Hepatocyte (in vitro differentiated cells): ENCODE data around the gene RBBP8NL. TPM values are rescaled to one million over a fixed set of nuclear protein-coding genes. Genes with fewer than 3 reads are reported as not detected.
"Not testable (repeated sequence)": the region's sequence is repeated elsewhere in the genome, so short reads cannot be mapped to it uniquely, and the experiment has no call there.

Experiments
- DNase-seq: peaks from one replicate; pipeline ENCODE4 v3.0.0-alpha.2; 2016; ENCODE audit warnings: low spot score
- H2AFZ ChIP-seq: fragments of 200-600 bp; sonication (generic); 2 replicates; pipeline ENCODE4 v1.6.0; 2016; ENCODE audit warnings: antibody characterized with exemption, mild to moderate bottlenecking
- H3K27ac ChIP-seq: fragments of 200-600 bp; sonication (generic); 2 replicates; pipeline ENCODE4 v1.5.1; 2016; ENCODE audit warnings: mild to moderate bottlenecking
- H3K27me3 ChIP-seq: fragments of 200-600 bp; sonication (generic); 2 replicates; pipeline ENCODE4 v1.6.1; 2016
- H3K36me3 ChIP-seq: fragments of 200-600 bp; sonication (generic); replicated peaks from 2 replicates; pipeline ENCODE4 v1.5.1; 2016; ENCODE audit warnings: low read depth; ENCODE audit not compliant: insufficient read depth
- H3K4me1 ChIP-seq: fragments of 200-600 bp; sonication (generic); 2 replicates; pipeline ENCODE4 v1.5.1; 2016; ENCODE audit warnings: mild to moderate bottlenecking, moderate library complexity; ENCODE audit not compliant: insufficient read depth
- H3K4me2 ChIP-seq: fragments of 200-600 bp; sonication (generic); 2 replicates; pipeline ENCODE4 v1.6.0; 2016
- H3K4me3 ChIP-seq: fragments of 200-600 bp; sonication (generic); 2 replicates; pipeline ENCODE4 v1.5.1; 2016; ENCODE audit warnings: mild to moderate bottlenecking
- H3K79me2 ChIP-seq: fragments of 200-600 bp; sonication (generic); 2 replicates; pipeline ENCODE4 v1.6.0; 2017; ENCODE audit warnings: mild to moderate bottlenecking
- H3K9me2 ChIP-seq: fragments of 200-600 bp; sonication (generic); replicated peaks from 2 replicates; pipeline ENCODE4 v1.6.0; 2017; ENCODE audit warnings: mild to moderate bottlenecking; ENCODE audit not compliant: insufficient read depth
- H3K9me3 ChIP-seq: fragments of 200-600 bp; sonication (generic); 2 replicates; pipeline ENCODE4 v1.5.1; 2016; ENCODE audit warnings: low read depth, mild to moderate bottlenecking
- H4K20me1 ChIP-seq: fragments of 200-600 bp; sonication (generic); 2 replicates; pipeline ENCODE4 v1.6.0; 2016; ENCODE audit warnings: mild to moderate bottlenecking; ENCODE audit not compliant: insufficient read depth, poor library complexity, severe bottlenecking
- EZH2 ChIP-seq: fragments of 200-600 bp; sonication (generic); IDR thresholded peaks from 2 replicates; pipeline ENCODE4 v1.6.1; 2016; ENCODE audit warnings: antibody characterized with exemption, mild to moderate bottlenecking, borderline replicate concordance
- EZH2phosphoT487 ChIP-seq: fragments of 200-600 bp; sonication (generic); IDR thresholded peaks from one replicate; pipeline ENCODE4 v1.6.1; 2018; ENCODE audit warnings: antibody characterized with exemption, mild to moderate bottlenecking, low read depth, moderate library complexity; ENCODE audit not compliant: unreplicated experiment, severe bottlenecking
- WGBS: methylation state at CpG from one replicate; pipeline ENCODE4 v1.1.6; 2016; ENCODE audit warnings: low lambda C conversion rate; ENCODE audit errors: missing lambda C conversion rate; 5-methylcytosine and 5-hydroxymethylcytosine counted together
- polyA plus RNA-seq: library from polyadenylated mRNA; unstranded; fragments of >200 nt; fragmentation: Nextera tagmentation; extraction: Ambion mirVana; gene quantifications from 2 replicates; pipeline ENCODE4 v1.2.1, GENCODE V29; 2016
- total RNA-seq: library from RNA; depleted of rRNA; stranded (reverse); fragments of >200 nt; gene quantifications from 2 replicates; pipeline ENCODE4 v1.2.3, GENCODE V29; 2014
- TF ChIP-seq, protein P1 (sequence below): fragments of 200-600 bp; sonication (generic); IDR thresholded peaks from 2 replicates; pipeline ENCODE4 v1.5.1; 2016; ENCODE audit warnings: antibody characterized with exemption, mild to moderate bottlenecking; ENCODE audit not compliant: poor library complexity

Gene RBBP8NL
- total and polyA plus RNA-seq, 2 experiments from 2014 or later, result 5.7 to 6.4 TPM

DNA sequence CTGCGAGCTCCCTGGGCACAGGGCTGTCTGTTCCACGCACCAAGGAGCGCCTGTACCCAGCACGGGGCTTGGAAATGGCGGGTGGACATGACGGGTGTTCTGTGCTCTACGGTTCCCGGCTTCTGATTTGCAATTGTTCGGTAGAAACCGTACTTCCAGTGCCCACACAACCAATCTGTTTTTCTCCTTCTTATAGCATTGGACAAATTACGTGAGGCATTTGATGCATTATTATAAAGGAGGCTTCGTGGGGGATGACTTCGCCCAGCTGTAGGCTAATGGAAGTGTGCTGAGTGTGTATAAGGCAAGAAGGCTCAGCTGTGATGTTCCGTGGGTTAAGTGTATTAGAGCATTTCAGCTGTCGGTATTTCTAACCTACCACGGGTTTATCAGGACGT lies 50.3 kb downstream of the RBBP8NL start:
- Histone ChIP-seq H3K9me2 (no peaks in the 10 kb centered on the region), H2AFZ (no peak overlapping the region), H3K79me2 (no peaks in the 10 kb centered on the region), H3K9me3 (no peaks in the 10 kb centered on the region), H4K20me1 (no peaks in the 10 kb centered on the region), H3K27ac (peak overlapping the region; percentile 88), H3K27me3 (no peaks in the 10 kb centered on the region), H3K4me1 (peaks cover 51% of the 10 kb centered on the region), H3K4me2 (no peak overlapping the region), H3K36me3 (no peaks in the 10 kb centered on the region), H3K4me3 (no peak overlapping the region)
- TF ChIP-seq, protein P1, sequence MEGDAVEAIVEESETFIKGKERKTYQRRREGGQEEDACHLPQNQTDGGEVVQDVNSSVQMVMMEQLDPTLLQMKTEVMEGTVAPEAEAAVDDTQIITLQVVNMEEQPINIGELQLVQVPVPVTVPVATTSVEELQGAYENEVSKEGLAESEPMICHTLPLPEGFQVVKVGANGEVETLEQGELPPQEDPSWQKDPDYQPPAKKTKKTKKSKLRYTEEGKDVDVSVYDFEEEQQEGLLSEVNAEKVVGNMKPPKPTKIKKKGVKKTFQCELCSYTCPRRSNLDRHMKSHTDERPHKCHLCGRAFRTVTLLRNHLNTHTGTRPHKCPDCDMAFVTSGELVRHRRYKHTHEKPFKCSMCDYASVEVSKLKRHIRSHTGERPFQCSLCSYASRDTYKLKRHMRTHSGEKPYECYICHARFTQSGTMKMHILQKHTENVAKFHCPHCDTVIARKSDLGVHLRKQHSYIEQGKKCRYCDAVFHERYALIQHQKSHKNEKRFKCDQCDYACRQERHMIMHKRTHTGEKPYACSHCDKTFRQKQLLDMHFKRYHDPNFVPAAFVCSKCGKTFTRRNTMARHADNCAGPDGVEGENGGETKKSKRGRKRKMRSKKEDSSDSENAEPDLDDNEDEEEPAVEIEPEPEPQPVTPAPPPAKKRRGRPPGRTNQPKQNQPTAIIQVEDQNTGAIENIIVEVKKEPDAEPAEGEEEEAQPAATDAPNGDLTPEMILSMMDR, result no peak
- no peak for TF ChIP-seq EZH2phosphoT487
- no peak for TF ChIP-seq EZH2
- no peak for DNase-seq
- 88% methylated on average over 17 of the region's 17 CpGs for WGBS

DNA sequence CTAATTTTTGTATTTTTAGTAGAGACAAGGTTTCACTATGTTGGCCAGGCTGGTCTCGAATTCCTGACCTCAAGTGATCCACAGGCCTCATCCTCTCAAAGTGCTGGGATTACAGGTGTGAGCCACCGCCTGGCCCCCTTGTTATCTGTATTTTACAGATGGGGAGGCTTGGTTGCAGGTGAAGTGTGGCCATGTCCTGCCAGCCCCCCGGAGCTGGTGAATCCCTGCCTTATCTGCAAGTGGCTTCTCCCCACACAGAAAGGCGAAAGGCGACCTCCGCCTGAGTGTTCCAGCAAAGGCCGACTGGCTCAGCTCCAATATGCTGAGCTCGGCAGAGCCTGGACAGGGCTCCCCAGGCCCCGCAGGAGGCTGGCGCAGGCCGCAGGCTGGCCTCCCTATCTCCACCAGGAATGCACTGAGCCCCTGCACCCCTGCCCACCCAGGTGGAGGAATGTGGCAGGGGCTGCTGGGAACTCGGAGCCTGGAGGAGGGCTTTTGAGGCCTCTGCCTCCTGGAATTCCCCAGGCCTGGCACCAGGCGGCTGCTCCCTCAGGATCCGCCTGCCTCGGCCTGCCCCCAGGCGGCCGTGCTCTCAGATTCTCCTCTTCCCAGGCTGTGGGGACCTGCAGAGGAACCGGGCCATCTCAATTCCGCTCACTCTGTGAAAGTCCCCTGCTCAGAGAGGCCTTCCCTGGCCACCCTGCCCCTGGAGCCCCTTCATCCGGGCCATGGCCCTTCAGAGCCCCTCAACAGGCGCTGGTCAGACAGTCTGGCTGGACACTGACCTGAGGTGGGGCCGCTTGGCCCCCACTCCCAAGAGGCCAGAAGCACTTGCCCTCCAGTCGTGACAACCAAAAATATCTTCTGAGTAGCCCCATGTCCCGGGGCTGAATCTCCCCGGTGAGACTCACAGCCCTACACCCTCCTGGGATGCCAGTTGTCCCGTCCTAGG lies 51.0 kb downstream of the RBBP8NL start:
- H3K9me3 ChIP-seq, result no peaks in the 10 kb centered on the region
- no peaks in the 10 kb centered on the region for H3K27me3 ChIP-seq
- H3K9me2 ChIP-seq, result no peaks in the 10 kb centered on the region
- H2AFZ ChIP-seq, result no peak overlapping the region
- peaks cover 51% of the 10 kb centered on the region for H3K4me1 ChIP-seq
- H3K4me2 ChIP-seq, result peak overlapping the region; percentile 36
- H3K36me3 ChIP-seq, result no peaks in the 10 kb centered on the region
- no peak overlapping the region for H3K4me3 ChIP-seq
- DNase-seq, result peak; percentile 91
- TF ChIP-seq EZH2phosphoT487, result no peak
- TF ChIP-seq EZH2, result no peak
- TF ChIP-seq, protein P1, result peak; percentile 60
- no peaks in the 10 kb centered on the region for H3K79me2 ChIP-seq
- peak overlapping the region; percentile 88 for H3K27ac ChIP-seq
- WGBS, result 46% methylated on average over 25 of the region's 26 CpGs
- no peaks in the 10 kb centered on the region for H4K20me1 ChIP-seq

DNA sequence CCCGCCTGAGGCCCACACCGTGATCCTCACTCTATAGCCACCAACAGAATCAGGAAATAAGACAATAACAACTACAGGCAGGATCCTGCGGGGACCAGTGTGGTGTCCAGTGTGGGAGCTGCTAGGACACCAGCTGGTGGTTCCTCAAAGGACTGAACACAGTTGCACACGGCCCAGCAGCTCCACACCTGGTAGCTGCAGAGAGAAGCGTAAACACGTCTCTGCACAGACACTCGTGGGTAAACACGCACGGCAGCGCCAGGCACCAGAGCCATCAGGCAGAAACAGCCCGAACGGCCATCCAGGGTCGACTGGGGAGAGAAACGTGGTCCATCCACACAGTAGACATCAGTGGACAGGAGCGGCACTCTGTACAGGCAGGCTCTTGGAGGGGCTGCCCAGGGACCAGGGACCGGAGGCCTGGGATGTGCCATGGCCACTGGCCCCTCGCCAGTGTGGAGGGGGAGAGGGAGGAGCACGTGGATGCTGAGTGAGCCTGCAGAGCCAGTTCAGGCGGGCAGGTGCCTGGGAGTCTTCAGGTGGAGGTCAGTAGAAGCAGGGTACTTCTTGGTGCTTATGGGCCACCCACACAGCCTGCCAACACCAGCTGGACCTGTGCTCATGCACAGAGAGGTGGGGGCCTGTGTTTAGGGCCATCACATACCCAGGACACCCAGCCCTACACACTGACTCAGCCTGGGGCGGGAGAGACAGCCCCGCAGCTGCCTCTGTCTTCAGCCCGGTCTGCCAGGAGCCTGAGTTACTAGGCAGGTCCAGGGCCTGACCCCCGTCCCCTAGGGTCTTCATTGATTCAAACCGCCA lies 52.8 kb downstream of the RBBP8NL start:
- TF ChIP-seq, protein P1, result no peak
- TF ChIP-seq EZH2phosphoT487, result no peak
- no peak for TF ChIP-seq EZH2
- H3K27ac ChIP-seq, result peak overlapping the region; percentile 88
- H3K4me1 ChIP-seq, result peaks cover 58% of the 10 kb centered on the region
- H3K79me2 ChIP-seq, result no peaks in the 10 kb centered on the region
- 73% methylated on average over 24 of the region's 24 CpGs for WGBS
- peak; percentile 35 for DNase-seq
- H4K20me1 ChIP-seq, result no peaks in the 10 kb centered on the region
- H3K36me3 ChIP-seq, result no peaks in the 10 kb centered on the region
- no peak overlapping the region for H3K4me3 ChIP-seq
- H3K4me2 ChIP-seq, result peak overlapping the region; percentile 33
- H3K9me3 ChIP-seq, result no peaks in the 10 kb centered on the region
- no peak overlapping the region for H2AFZ ChIP-seq
- H3K9me2 ChIP-seq, result no peaks in the 10 kb centered on the region
- H3K27me3 ChIP-seq, result no peaks in the 10 kb centered on the region

DNA sequence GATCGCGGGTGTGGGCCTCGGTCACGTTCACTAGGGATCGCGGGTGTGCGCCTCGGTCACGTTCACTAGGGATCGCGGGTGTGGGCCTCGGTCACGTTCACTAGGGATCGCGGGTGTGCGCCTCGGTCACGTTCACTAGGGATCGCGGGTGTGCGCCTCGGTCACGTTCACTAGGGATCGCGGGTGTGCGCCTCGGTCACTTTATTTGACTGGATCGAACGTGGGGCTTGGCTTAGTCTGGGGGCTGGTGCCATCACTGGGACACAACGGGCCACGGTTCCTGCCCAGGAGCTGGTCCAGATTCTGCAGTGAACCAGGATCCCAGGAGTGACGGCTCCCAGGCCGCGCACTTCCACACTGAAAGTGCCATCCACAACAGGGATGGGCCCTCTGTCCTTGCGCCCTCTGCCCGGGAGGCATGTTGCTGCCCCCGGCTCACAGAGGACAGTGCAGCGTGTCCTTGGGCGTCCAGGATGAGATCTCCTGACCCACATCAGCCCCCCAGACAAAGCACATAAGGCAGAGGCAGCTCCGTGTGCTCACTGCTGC lies 53.6 kb downstream of the RBBP8NL start:
- H3K27ac ChIP-seq, H3K79me2 ChIP-seq, H2AFZ ChIP-seq, H3K4me3 ChIP-seq, H4K20me1 ChIP-seq, H3K9me2 ChIP-seq, H3K4me2 ChIP-seq, H3K9me3 ChIP-seq, DNase-seq, H3K36me3 ChIP-seq, H3K27me3 ChIP-seq: not testable (repeated sequence)
- peaks cover 66% of the 10 kb centered on the region for H3K4me1 ChIP-seq
- WGBS, result 99% methylated on average over 23 of the region's 40 CpGs
